ENCODE results near the gene KDM5A. TPM values are rescaled to one million over a fixed set of nuclear protein-coding genes. Genes with fewer than 3 reads are reported as not detected.

Gene KDM5A
- total RNA-seq, 1 donor from 2014 or later, result 52.2 TPM

DNA sequence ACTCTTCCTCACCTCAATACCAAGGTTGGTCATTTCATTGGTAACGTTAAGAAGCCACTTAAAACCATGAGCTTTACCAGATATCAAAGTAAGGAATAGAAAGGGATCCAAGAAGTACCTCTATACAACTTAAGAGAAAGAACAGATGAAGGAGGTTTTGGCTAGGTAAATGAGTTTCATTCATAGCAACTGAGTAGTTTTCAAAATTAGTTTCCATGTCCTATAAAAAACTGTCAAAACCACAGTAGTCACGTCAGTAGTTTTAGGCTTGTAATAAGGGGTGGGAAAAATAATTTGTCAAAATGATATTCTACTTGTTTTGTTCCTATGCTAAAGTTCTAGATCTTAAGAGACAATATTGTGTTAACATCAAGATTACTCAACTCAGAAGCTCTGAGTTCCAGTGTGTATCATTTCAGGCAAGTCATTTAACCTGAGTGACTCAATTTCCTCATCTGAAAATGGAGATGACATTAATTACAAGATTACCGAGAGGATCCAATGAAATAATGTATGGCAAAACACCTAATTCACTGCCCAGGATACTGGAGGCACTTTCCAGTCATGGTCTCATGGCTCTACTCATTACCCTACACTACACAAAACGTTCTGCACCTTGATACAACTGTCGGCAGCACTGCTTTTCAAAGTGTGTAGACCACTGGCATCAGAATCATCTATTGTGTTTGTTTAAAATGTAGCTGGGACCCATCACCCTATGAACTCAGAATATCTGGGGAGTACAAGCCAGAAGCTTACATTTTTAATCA is 102.4 kb downstream of the KDM5A start:
- FAIRE-seq, result no peak

DNA sequence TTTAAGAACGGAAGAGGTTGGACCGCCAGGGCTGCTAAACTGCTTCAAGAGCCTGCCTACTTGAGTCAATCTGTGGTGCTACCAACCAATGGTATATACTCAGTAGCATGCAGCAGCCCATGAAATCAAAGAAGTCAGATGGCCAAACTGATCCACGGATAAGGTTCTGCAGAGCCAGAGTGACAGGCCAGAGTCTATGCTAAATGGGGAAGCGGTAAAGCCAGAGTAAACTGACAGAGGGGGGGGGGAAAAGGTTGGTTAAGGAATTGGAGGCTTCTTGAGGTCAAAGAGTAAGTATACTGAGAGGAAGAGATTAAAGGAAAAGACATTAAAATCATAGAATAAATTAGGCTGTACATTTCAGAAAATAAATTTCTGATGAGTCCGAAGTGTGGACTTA is 111.1 kb downstream of the KDM5A start:
- FAIRE-seq (no peak), DNase-seq (ENCODE audit: low spot score in 2 of 2) (no peak)

More for the DNA sequence above, 102.4 kb downstream of the KDM5A start:
- DNase-seq (ENCODE audit: low spot score in 2 of 2), result no peak

DNA sequence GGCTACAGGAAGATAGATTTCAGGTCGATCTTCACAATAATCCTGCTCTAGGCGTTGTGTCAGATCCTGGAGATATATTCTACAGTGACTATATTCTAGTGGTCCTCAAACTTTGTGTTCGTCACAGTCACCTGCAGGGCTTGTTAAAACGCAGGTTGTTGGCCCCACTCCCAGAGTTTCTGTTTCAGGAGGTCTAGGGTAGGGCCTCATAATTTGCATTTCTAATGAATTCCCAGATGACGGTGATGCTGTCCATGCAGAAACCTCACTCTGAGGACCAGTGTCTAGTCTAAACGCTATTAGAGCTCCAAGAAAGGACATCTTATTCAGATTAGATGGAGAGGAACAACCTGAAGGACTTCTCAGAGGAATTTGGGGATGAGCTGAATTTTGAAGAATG is 113.3 kb downstream of the KDM5A start:
- FAIRE-seq (no peak), DNase-seq (ENCODE audit: low spot score in 2 of 2) (no peak)

DNA sequence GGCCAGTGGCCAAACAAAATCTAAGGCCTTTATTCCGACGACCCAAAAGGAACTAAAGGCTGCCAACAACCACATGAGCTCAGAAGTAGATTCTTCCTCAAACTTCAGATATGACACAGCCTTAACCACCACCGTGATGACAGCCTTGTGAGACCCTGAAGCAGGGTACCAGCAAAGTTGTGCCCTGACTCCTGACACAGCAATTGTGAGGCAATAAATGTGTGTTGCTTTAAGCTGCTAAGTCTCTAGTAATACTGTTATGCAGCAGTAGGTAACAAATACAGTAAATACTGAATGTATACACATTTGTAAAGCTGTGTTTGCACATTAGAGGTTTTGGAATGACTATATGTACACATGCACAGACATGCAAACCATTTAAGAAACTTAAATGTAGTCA is 115.7 kb downstream of the KDM5A start:
- FAIRE-seq, result no peak

DNA sequence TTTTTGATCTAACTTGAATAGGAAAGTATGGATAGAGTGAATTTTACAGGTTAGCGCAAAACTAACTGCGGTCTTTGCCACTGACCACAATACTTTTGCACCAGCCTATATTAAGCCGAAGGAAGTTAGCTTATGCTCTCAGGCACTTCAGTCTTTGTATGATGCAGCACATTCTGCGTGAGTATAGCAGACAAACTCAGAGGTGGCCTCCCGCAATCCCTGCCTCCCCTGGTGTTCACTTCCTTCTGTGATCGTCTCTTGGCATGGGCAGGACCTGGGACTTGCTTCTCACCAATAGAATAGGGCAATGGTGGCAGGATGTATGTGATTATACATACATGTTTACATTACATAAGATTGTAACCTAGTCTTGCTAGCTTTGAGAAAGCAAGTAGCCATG is 116.2 kb downstream of the KDM5A start:
- no peak for FAIRE-seq
- no peak for DNase-seq (ENCODE audit: low spot score in 2 of 2)

More for the DNA sequence above, 115.7 kb downstream of the KDM5A start:
- DNase-seq (ENCODE audit: low spot score in 2 of 2), result no peak

DNA sequence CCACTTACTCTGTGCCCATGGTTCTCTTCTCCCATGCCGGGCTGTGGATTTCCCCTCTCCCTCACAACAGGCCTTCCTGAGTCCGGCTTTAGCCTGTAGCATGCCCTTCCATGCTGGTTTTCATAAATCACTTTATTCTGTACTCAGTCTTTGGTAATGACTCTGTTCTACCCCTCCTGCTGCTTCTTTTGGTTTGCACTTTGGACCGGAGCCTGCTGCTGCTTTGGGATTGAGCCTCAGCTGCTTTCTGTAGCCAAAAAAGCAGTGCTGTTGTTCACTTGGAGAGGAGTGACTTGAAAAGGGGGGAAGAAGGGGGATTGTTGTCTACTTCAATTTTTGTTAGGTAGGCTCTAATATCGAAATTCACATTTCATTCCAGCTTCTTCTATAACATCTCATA is 118.0 kb downstream of the KDM5A start:
- FAIRE-seq (no peak), DNase-seq (ENCODE audit: low spot score in 2 of 2) (no peak)

DNA sequence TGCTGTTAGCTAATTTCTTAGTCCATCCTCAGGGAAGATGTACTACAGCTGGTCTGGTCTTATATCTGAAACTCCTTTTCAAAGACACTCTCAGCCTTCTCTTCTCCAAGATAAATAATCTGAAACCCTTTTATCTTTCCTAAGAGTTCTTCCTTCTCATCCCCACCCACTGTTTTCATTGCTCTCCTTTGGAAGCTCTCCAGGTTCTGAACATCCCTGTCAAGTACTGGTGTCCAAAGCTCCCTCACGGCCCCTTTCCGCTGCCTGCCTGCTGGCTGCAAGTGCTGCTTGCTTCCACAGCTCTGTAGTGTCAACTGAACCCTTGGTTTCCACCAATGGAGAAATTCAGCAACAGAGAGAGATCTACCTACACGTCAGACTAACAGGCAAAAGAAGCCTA is 119.9 kb downstream of the KDM5A start:
- DNase-seq (ENCODE audit: low spot score in 2 of 2), result no peak
- FAIRE-seq, result no peak

DNA sequence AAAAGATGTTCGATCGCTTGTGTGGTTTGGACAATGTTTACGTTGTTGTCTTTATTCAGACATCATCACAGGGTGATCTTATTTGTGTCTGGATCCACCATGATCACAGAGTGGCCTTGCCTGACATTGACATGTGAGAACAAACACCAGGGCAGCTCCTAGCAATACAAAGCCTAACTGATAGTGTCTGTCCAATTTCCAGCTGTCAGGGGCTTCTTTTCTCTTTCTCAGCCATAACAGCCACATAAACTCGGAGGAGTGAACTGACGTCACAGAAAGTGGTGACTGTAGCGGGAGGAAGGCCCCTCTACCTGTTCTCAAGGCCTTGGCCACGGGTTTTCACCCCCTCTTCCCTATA is 120.7 kb downstream of the KDM5A start:
- no peak for FAIRE-seq
- DNase-seq (ENCODE audit: low spot score in 2 of 2), result no peak

DNA sequence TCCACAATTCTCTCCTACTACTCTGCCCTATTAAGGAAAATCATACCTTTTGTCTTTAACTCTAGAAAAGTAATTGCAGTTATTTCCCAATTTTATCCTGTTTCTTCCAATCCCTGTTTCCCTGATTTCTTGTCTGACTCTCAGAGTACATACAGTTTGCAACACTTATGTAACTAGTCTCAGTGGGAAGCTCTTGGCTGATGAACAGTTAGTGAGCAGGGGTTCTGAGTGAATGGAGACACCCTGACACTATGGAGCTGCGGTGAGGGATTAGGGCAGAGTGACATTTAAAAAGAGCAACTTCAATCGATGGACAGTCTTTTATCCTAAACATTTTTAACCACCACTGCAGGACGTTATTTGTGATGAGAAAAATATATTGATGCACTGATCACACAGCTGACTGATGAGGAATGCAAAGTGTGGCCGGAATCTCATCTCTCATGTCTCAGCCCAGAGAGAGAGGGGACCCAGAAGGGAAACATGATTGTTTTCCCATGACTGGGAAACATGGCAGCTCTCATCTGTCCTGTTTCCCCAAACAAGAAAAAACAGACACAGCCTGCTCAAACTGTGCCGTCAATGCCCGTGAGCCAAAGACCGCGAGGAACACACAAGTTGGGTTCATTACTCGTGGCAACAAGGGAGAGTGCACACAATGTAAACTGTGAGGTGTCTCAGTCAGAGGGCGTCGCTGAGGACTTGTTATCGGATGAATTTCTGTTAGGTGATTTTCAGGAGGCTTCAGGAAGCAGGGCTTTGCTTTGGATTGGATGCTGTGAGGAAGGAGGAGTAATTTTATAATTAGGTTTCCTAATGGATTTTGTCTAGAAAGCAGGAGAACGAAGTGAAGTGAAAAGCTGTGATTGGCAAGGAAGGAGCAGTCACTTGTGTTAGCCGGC is 121.3 kb downstream of the KDM5A start:
- DNase-seq (ENCODE audit: low spot score in 2 of 2) (no peak), FAIRE-seq (no peak)

DNA sequence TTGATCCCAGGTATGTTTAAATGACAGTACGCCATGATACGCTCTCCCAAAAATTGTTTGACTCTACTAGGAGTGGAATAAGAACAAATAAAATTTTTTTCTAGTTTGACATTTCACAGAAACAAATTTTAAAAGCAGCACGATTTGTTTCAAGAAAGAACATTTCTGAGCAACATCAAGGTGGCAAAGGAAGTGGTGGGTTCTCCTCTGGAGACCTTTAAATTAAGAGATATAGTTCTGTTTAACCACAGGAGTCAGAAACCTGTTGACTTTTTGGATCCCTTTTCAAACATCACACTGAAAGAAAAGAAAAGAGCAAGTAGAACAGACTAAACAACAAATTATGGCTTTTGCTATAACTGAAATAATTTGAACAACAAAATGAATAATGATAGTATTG is 124.0 kb downstream of the KDM5A start:
- no peak for DNase-seq (ENCODE audit: low spot score in 2 of 2)

DNA sequence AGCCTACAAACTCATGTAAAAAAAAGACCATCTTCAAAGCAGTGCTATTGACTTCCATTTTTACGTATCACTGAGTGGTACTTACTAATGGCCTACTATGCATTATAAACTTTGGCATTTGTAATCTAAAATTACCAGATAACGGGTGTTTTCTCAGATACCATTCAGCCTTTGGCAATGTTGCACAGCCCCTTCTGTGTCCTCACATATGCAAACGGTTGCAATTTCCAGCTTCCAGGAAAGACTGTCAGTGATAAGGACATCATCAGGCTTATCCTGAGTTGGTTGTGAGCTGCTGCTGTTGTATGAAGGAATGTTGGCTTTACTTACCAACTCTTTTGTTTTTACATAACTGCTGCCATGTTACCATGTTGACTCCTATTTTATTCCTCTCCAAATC is 124.9 kb downstream of the KDM5A start:
- FAIRE-seq (no peak), DNase-seq (ENCODE audit: low spot score in 2 of 2) (no peak)

More for the DNA sequence above, 124.0 kb downstream of the KDM5A start:
- no peak for FAIRE-seq

DNA sequence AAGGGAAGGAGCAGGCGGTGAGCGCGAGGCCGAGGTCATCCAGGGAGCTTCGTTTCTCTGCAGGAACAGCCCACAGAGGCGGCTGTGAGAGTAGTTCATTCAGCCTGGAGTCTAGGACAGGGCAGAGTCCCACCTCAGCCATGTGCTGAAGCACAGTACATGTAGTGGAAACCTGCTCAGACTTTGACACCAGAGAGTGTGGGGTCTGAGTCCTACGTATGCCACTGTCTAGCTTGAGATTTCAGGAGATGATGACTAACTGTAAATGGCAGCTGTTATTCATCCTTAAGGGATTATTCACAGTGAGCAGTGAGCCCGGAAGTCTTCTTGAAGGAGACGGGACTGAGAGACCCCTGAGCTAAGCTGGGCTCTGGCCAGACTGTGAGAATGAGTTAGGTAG is 125.5 kb downstream of the KDM5A start:
- FAIRE-seq, result no peak
- no peak for DNase-seq (ENCODE audit: low spot score in 2 of 2)

DNA sequence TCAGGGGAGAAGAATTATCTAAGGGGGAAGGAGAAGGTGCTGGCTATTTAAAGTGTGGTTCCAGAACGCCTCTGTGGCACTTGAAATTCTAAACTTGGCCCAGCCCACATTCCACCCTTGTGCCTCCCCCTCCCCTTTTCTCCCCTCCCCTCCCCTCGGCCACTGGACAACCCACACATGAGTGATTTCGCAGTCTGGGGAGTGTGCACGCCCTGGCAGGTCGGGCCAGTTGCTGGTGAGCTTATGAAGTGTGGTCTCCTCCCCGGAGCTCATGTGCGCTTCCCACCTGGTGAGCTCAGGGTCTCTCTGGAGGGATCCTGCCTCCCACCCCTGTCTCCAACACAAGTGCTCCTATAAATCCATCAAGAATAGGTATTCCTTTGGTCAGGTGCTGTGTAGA is 126.3 kb downstream of the KDM5A start, which contains the start of gene SLC6A13:
Gene SLC6A13, minus strand, starts transcription at position 20 of the 400 bp plus-strand sequence. CDS start 2,784 bp downstream, outside the sequence.
- DNase-seq (ENCODE audit: low spot score in 2 of 2) (no peak), FAIRE-seq (no peak)

DNA sequence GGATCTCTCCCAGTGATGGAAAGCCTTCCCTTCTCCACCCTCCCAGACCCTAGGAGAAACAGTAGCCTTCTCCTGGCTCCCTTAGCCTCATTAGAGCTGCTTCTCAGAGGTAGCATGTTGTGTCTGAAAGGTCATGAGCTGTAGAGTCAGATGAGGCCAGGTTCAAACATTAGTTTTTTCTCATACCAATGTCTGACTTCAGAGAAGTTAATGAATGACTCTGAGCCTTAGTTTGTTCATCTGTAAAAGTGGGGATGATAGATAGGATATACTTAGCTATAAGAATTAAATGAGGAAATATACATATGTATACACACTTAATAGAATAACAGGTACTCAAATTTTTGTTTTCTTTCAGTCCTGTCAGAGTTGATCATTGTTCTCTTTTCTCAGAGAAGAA is 127.0 kb downstream of the KDM5A start:
- DNase-seq (ENCODE audit: low spot score in 2 of 2) (no peak), FAIRE-seq (no peak)

DNA sequence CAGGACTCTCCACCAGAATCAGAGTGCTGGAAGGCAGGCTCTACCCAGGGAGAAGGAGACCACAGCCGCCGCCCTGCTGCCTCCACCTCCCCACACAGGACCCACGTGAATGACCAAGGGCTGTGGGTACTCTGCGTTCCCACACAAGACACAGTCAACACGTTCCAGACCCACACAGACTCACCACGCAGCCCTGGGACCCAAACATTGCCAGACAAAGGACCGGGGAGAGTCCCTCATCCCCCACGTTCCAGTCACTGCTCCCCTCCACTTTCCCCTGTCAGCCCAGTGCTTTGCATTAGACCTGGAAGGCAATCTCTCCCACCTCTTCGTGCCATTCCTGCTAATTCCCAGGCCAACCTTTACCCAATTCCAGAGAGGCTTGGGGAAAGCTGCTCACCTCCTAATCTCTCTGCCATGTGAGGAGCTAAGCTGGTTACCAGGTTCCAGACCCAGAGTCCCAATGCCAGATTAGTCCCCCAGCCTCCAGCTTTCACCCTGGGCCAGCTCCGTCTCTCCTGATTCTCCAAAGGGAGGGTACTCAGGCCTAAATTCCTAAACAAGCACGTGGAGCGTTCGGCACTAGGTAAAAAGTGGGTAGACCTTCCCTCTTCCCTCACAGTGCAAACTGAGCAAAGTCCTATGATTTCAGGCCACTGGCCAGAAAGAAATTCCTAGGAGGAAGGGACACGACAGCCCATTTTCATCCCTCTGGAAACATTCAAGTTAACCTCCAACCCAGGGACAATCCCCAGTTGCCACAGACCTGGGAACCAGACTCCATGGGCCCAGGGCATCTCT is 131.4 kb downstream of the KDM5A start:
- DNase-seq (ENCODE audit: low spot score in 2 of 2), result no peak
- no peak for FAIRE-seq

DNA sequence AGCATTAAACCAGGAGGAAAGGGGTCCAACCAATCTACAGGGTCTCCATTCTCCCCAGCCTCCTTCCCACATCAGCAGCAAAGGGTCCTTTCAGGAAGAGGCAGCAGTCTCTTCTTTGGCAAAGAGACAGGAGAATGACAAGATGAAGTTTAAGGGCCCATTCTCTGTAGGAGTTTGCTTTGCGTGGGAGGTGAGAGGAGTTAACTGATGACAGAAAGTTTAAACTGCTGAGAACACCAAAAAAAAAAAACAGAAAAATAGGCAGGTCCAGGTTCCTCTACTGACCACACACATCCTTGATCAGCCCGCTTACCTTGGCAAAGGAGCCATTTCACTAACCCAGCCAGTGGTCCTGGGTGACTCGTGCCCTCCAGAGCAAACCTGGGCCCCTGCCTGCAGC is 132.2 kb downstream of the KDM5A start:
- no peak for DNase-seq (ENCODE audit: low spot score in 2 of 2)
- no peak for FAIRE-seq

DNA sequence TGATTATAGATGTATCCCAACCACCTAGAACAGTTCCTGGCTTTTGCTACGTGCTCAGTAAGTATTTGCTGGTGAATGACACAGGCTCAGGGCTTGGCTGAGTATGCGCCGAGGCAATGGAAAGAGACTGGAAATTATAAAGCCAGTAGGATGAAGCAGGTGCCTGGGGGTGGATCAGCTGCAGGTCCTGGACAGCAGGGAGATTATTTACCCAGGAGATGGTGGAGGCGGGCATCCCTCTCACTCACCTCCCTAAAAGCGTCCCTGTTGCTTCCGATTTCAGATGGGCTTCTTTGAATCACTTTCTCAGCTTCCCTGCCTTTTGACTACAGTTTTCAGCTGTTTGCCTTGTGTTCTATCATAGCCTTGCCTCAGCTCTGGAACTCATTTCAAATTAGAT is 132.9 kb downstream of the KDM5A start:
- FAIRE-seq, result no peak
- DNase-seq (ENCODE audit: low spot score in 2 of 2), result no peak

DNA sequence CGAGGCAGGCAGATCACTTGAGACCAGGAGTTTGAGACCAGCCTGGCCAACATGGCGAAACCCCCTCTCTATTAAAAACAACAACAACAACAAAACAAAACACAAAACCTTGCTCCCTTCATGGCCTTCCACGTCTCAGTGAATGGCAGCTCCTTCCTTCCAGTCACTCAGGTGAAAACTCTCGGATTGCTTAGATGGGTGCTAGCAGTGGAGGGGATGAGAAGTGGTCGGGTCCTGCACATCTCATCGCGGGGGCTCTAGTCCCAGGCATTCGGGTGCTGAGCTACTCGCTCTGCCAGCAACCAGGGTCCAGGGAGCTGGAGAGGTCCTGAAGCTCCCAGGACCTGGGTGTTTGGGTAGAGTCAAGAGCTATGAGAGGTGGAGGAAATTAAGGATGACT is 134.2 kb downstream of the KDM5A start:
- no peak for DNase-seq (ENCODE audit: low spot score in 2 of 2)

DNA sequence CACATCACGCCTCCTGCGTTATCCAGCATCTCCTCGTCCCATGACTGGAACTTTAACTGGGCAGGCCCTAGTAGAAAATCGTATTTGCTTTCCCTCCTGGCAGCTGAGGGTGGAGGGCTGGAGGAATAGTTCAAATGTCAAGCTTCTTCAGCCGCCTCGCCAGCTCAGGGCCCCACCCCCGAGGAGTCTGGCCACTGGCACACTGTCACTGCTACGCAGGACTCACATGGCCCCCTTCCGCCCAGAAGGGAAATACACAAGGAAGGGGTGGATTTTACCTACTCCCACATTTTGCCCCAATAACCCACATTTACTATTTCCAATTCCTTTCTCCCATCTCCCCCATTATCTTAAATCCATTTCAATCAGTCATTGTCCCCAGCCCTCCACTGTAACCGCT is 135.1 kb downstream of the KDM5A start:
- FAIRE-seq (no peak), DNase-seq (ENCODE audit: low spot score in 2 of 2) (no peak)

More for the DNA sequence above, 134.2 kb downstream of the KDM5A start:
- no peak for FAIRE-seq

DNA sequence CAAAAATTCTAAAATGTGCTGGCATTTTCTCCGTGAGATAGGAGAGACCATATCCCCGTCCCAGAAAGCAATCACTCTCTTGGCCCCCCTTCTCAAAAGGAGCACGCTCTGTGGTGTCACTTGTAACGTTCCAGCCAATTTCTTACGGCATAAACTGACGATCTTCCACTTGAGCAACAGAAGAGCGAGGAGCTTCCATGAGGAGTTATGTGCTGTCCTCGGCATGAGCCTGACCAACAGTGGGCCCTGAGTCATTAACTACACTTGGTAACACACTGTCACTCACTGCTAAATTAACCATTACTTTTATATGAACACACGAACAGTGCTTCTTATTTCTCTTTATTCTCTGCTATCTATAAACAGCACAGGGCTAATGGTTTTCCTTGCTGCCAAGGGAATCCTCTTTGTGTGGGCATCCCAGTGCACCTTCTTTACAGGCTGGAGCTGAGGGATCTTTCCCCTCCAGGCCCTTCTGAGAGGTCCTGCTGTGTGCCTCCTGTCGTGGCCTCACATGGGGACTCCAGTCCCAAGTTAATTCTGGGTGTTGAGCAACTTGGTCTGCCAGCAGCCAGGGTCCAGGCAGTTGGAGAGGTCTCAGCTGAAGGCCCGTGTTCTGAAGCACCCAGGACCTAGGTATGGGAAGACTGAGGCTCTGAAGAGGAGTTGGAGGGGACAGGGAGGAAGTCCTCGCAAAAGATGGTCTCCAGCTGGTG is 135.8 kb downstream of the KDM5A start:
- DNase-seq (ENCODE audit: low spot score in 2 of 2) (no peak), FAIRE-seq (no peak)

Measured in frontal cortex (tissue), 4 donors.